GM19452 (cell line): ENCODE data around the gene DISC1.

Experiments used
- ATAC-seq: cut with Tn5 transposase; IDR thresholded peaks from one replicate; pipeline ENCODE4 v1.9.1; 2021; ENCODE audit not compliant: unreplicated experiment

DISC1 gene

DNA sequence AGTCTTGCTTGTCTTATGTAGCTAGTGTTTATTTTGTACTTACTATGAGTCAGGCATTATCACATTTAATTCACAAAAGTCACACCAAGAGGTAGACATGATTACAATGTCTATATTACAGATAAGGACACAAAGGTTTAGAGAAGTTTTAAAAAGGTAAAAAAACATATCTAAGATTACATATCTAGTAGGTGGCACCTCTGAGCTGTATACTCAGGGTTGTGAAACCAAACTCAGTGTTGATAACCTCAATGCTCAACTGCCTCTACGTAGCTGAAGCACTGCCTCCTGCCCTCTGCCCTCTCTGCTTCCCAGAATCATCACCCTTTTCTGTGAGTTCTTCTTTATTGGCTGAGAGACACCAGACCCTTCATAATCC lies 431.3 kb downstream of the DISC1 start:
- no peak for ATAC-seq

- ATAC-seq = no peak
These were observed 433.3 kb downstream of the DISC1 start for GRCh38 chr1:232059726-232060374.

DNA sequence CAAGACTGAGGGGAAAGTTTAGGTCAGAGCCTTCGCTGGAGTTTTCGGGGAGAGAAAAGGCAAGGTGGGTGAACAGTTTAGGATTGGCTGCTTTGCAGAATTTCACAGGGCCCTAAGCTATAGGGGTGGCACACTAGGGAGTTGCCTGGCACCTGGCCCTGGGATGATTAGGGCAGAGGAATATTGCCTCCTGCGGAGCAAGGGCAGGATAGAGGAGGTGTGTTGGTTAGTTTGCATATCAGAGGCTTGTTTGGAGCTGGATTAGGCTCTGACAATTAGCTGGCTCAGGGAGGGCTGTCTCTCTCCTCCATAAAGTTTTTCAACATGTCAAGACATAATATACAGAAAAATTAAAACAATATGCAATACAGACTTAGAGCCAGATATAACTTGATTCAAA lies 436.4 kb downstream of the DISC1 start:
- ATAC-seq = no peak

DNA sequence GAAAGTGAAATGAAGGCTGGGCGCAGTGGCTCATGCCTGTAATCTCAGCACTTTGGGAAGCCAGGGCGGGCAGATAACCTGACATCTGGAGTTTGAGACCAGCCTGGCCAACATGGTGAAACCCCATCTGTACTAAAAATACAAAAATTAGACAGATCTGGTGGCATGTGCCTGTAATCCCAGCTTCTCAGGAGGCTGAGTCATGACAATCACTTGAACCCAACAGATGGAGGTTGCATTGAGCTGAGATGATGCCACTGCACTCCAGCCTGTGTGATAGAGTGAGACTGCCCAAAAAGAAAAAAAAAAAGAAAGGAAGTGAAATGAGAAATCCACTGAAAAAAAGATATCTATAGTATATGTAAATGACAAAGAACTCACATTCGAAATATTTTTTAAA lies 439.9 kb downstream of the DISC1 start:
- ATAC-seq = no peak

DNA sequence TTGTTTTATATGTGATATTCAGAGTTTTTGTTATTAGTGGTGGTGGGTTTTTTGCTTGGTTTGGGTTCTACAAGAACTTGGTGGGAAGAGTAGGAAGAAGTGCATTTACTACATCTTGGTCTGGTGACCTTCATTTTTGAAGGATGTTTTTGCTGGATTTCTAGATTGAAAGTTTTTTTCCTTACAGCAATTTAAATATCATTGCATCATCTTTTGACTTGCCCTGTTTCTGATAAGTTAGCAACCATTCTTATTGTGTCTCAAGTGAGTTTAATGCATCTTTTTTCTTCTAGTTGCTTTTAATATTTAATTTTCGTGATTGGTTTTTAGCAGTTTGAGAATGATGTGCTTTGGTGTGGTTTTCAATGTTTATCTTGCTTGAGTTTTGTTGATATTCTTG lies 447.7 kb downstream of the DISC1 start:
- no peak for ATAC-seq

GRCh38 chr1:232077809-232078208 lies 451.2 kb downstream of the DISC1 start:
- ATAC-seq = no peak

GRCh38 chr1:232084584-232085223 lies 458.1 kb downstream of the DISC1 start:
- ATAC-seq = no peak

DNA sequence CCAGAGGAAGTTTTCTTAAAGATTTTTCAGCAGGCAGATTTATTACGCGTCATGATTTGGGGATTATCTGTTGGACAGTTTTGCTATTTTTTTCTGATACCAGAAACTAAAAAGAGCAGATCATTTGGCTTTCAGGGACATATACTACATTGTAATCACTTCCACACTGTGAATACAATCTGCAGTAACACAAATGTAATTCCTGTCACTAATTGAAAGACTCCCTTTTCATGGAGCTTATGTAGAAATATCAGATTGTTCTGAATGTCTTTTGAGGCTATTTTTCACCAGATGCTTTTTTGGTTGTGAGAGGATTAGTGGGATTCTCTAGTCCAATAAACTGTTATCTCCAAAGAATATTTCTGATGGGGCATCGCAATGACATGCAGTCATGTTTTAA lies 464.2 kb downstream of the DISC1 start:
- no peak for ATAC-seq
